HepG2 (cell line): ENCODE data around the gene MINDY1. TPM values are rescaled to one million over a fixed set of nuclear protein-coding genes. Genes with fewer than 3 reads are reported as not detected.

Experiments
- ATF4 ChIP-seq, 2 experiments: fragments of 450-650 bp in 1 of 2; sonication (generic) in 1 of 2; formaldehyde crosslinking; IDR thresholded peaks; 2 replicates each; pipeline versions ENCODE4 v1.5.0 to v1.8.0; 2020 to 2022; ENCODE audit warnings: mild to moderate bottlenecking in 1 of 2, missing genetic modification reagents in 1 of 2
- KMT2B ChIP-seq: IDR thresholded peaks from 2 replicates; pipeline ENCODE4 v1.6.1; 2016; ENCODE audit warnings: missing genetic modification reagents, missing compliant biosample characterization
- LRRFIP1 ChIP-seq: sonication (generic); formaldehyde crosslinking; conservative IDR thresholded peaks from 2 replicates; pipeline ENCODE4 v1.4.0; 2020; ENCODE audit warnings: missing genetic modification reagents
- MAF1 ChIP-seq: sonication (generic); formaldehyde crosslinking; IDR thresholded peaks from 2 replicates; pipeline ENCODE4 v1.5.0; 2020; ENCODE audit warnings: missing genetic modification reagents, borderline replicate concordance
- MIXL1 ChIP-seq: IDR thresholded peaks from 2 replicates; pipeline ENCODE4 v1.6.1; 2016
- NFE2 ChIP-seq: sonication (generic); formaldehyde crosslinking; IDR thresholded peaks from 2 replicates; pipeline ENCODE4 v1.4.0; 2020; ENCODE audit warnings: missing genetic modification reagents
- NR1H2 ChIP-seq: sonication (generic); formaldehyde crosslinking; IDR thresholded peaks from 2 replicates; pipeline ENCODE4 v1.8.1; 2022; ENCODE audit warnings: low read depth, missing genetic modification reagents, borderline replicate concordance
- PAXIP1 ChIP-seq: sonication (generic); formaldehyde crosslinking; conservative IDR thresholded peaks from 2 replicates; pipeline ENCODE4 v1.4.0; 2020; ENCODE audit warnings: mild to moderate bottlenecking, missing genetic modification reagents, moderate library complexity
- RBM39 ChIP-seq: fragments of 200-400 bp; formaldehyde crosslinking; IDR thresholded peaks from one replicate; pipeline ENCODE4 v1.6.1; 2018; ENCODE audit warnings: antibody characterized with exemption, mild to moderate bottlenecking, low read depth, low read length; ENCODE audit not compliant: poor library complexity, severe bottlenecking
- RFXANK ChIP-seq: IDR thresholded peaks from 2 replicates; pipeline ENCODE4 v1.6.1; 2016
- SNAPC5 ChIP-seq: sonication (generic); formaldehyde crosslinking; IDR thresholded peaks from 2 replicates; pipeline ENCODE4 v1.8.1; 2023; ENCODE audit warnings: mild to moderate bottlenecking, missing genetic modification reagents, borderline replicate concordance
- U2AF2 ChIP-seq: fragments of 200-400 bp; formaldehyde crosslinking; IDR thresholded peaks from 2 replicates; pipeline ENCODE4 v1.6.1; 2017; ENCODE audit warnings: low read depth, mild to moderate bottlenecking, low read length
- ZBTB10 ChIP-seq: sonication (generic); formaldehyde crosslinking; IDR thresholded peaks from 2 replicates; pipeline ENCODE4 v1.4.0; 2020; ENCODE audit warnings: missing genetic modification reagents, borderline replicate concordance
- ZFP36 ChIP-seq: fragments of 150-350 bp; IDR thresholded peaks from 2 replicates; pipeline ENCODE4 v1.6.1; 2018; ENCODE audit warnings: borderline replicate concordance, low read length, low read depth; ENCODE audit not compliant: partially characterized antibody
- ZFP41 ChIP-seq: sonication (generic); formaldehyde crosslinking; IDR thresholded peaks from 2 replicates; pipeline ENCODE4 v1.4.0; 2020; ENCODE audit warnings: mild to moderate bottlenecking, missing genetic modification reagents, borderline replicate concordance
- ZNF256 ChIP-seq: sonication (generic); formaldehyde crosslinking; conservative IDR thresholded peaks from 2 replicates; pipeline ENCODE4 v1.4.0; 2020; ENCODE audit warnings: missing genetic modification reagents
- ZNF350 ChIP-seq: sonication (generic); formaldehyde crosslinking; IDR thresholded peaks from 2 replicates; pipeline ENCODE4 v1.4.0; 2020; ENCODE audit warnings: mild to moderate bottlenecking, low read depth, missing genetic modification reagents, borderline replicate concordance
- ZNF782 ChIP-seq: sonication (generic); formaldehyde crosslinking; IDR thresholded peaks from 2 replicates; pipeline ENCODE4 v1.4.0; 2020; ENCODE audit warnings: missing genetic modification reagents, mild to moderate bottlenecking, borderline replicate concordance
- polyA plus RNA-seq, 8 experiments: library from polyadenylated mRNA; depleted of rRNA in 3 of 8; stranded (reverse) in 7 of 8; unstranded in 1 of 8; fragments of >200 nt; fragmentation: Illumina TruSeq in 4 of 8; extraction: Trizol in 4 of 8; gene quantifications; 2 replicates each; pipeline versions ENCODE4 v1.2.1 to v1.2.3, GENCODE V29; 2011 to 2016; ENCODE audit warnings: low read depth in 4 of 8, missing spikeins in 1 of 8, mixed read lengths in 1 of 8; ENCODE audit not compliant: insufficient read depth in 1 of 8
- total RNA-seq, 5 experiments: library from RNA; depleted of rRNA; stranded (reverse); fragments of >200 nt; fragmentation: Illumina TruSeq; extraction: Trizol; gene quantifications; 2 replicates each; pipeline ENCODE4 v1.2.3, GENCODE V29; 2016; ENCODE audit warnings: low read depth in 1 of 5

Gene MINDY1
- total and polyA plus RNA-seq, 2 of the 13 experiments (the other 11 are each of a cell fraction or from before 2014, with no cell fraction given), result 11.1 to 15.0 TPM

- no peak; the same call in 1 of the 2 replicates for TF ChIP-seq ZBTB10 (CRISPR knock-in tag)
- TF ChIP-seq NFE2 (CRISPR knock-in tag), result no peak
- TF ChIP-seq NR1H2 (CRISPR knock-in tag), result no peak
- peak; percentile 99 for TF ChIP-seq PAXIP1
- peak; percentile 73 for TF ChIP-seq MIXL1 (CRISPR knock-in tag)
- TF ChIP-seq U2AF2, result no peak
- peak; percentile 84 for TF ChIP-seq ZNF350
- TF ChIP-seq ZFP36, result no peak
- TF ChIP-seq LRRFIP1 (CRISPR knock-in tag), result no peak
- no peak for TF ChIP-seq SNAPC5 (CRISPR knock-in tag)
- peak; percentile 56; the same call in 1 of the 2 replicates for TF ChIP-seq KMT2B (CRISPR knock-in tag)
- TF ChIP-seq RBM39, result no peak
- TF ChIP-seq RFXANK (CRISPR knock-in tag), result no peak
- no peak for TF ChIP-seq ZNF782 (CRISPR knock-in tag)
- no peak for TF ChIP-seq ZNF256 (CRISPR knock-in tag)
- TF ChIP-seq ZFP41 (CRISPR knock-in tag), result no peak
- no peak for TF ChIP-seq MAF1 (CRISPR knock-in tag)
- TF ChIP-seq ATF4 (CRISPR knock-in tag; IDR thresholded peaks at IDR 0.05), result no peak
Measured at GRCh38 chr1:151012684-151013471, 6.2 kb upstream of the MINDY1 start (continued).
